ENCODE results near the gene BPIFA2.

- no peak for TF ChIP-seq FOXP2 (optimal IDR thresholded peaks at IDR 0.05; ENCODE audit: control extremely low read depth, extremely low read length, insufficient read depth)
- no peak for TF ChIP-seq POLR2AphosphoS5 (IDR thresholded peaks at IDR 0.05; ENCODE audit: borderline replicate concordance, low read depth, low read length)
Measured at GRCh38 chr20:33158637-33159385, 9.1 kb upstream of the BPIFA2 start.

Data from SK-N-MC (cell line).